Stomach (tissue), 9 donors: ENCODE results near the gene LCN6. TPM values are rescaled to one million over a fixed set of nuclear protein-coding genes. Genes with fewer than 3 reads are reported as not detected.

Experiments
- DNase-seq, 2 donors: peaks; one replicate each; pipeline versions ENCODE4 v3.0.0 to v3.0.0-alpha.2; 2013 to 2019
- H3K27ac ChIP-seq, 5 donors: fragments of 200-600 bp in 4 of 5; sonication (generic) in 4 of 5; one replicate each; pipeline ENCODE4 v1.5.1; 2013 to 2019; ENCODE audit warnings: mild to moderate bottlenecking in 1 of 5, moderate library complexity in 1 of 5
- H3K27me3 ChIP-seq, 3 donors: fragments of 200-600 bp; sonication (generic); one replicate each; pipeline ENCODE4 v1.5.1; 2017 to 2019; ENCODE audit warnings: mixed run types in 1 of 3
- H3K36me3 ChIP-seq, 4 donors: fragments of 200-600 bp; sonication (generic); 1 replicate in 3 of 4; 2 replicates in 1 of 4; pipeline ENCODE4 v1.5.1; 2016 to 2019
- H3K4me1 ChIP-seq, 4 donors: fragments of 200-600 bp; sonication (generic); one replicate each; pipeline ENCODE4 v1.5.1; 2016 to 2019
- H3K4me3 ChIP-seq, 4 donors: fragments of 200-600 bp; sonication (generic) in 3 of 4; one replicate each; pipeline ENCODE4 v1.5.1; 2016 to 2019; ENCODE audit warnings: mild to moderate bottlenecking in 1 of 4
- H3K9me3 ChIP-seq, 4 donors: fragments of 200-600 bp; sonication (generic); one replicate each; pipeline ENCODE4 v1.5.1; 2016 to 2019
- CTCF ChIP-seq, 7 experiments: fragments of 450-650 bp in 4 of 7; fragments of 200-600 bp in 3 of 7; sonication (generic) in 3 of 7; IDR thresholded peaks; one replicate each; pipeline ENCODE4 v1.5.1; 2016 to 2019; ENCODE audit warnings: antibody characterized with exemption in 7 of 7, control low read depth in 2 of 7, mild to moderate bottlenecking in 1 of 7
- EP300 ChIP-seq: sonication (generic); formaldehyde crosslinking; IDR thresholded peaks from one replicate; pipeline ENCODE4 v1.6.1; 2017; ENCODE audit warnings: antibody characterized with exemption
- POLR2A ChIP-seq, 4 donors: fragments of 450-650 bp; IDR thresholded peaks; one replicate each; pipeline ENCODE4 v1.6.1; 2016; ENCODE audit warnings: antibody characterized with exemption in 4 of 4, control low read depth in 2 of 4, mild to moderate bottlenecking in 1 of 4, moderate library complexity in 1 of 4
- POLR2AphosphoS5 ChIP-seq, 3 donors: sonication (generic); formaldehyde crosslinking; IDR thresholded peaks; one replicate each; pipeline ENCODE4 v1.6.1; 2016; ENCODE audit warnings: antibody characterized with exemption in 3 of 3
- WGBS, 5 donors: extraction: QIAGEN DNeasy Blood & Tissue Kit in 3 of 5; methylation state at CpG; one replicate each; pipeline versions ENCODE4 v1.1.5 to v1.1.7; 2013 to 2018; 5-methylcytosine and 5-hydroxymethylcytosine counted together
- intact Hi-C: fragments of 100-400 bp; cut with DNase I; formaldehyde crosslinking; loops from one replicate; pipeline ENCODE4 v1.15.1; 2023; ENCODE audit warnings: low total_unique reads
- polyA plus RNA-seq, 3 donors: library from polyadenylated mRNA; stranded (reverse); fragments of 200-250 nt; gene quantifications; one replicate each; pipeline ENCODE4 v1.2.3, GENCODE V29; 2013
- total RNA-seq, 5 donors: library from RNA; depleted of rRNA; stranded (reverse); fragments of >200 nt; gene quantifications; one replicate each; pipeline versions ENCODE4 v1.1.0 to v1.2.3, GENCODE V29; 2014 to 2016
- donor health status: healthy with polysubstance abuse.
- donor health status: Bipolar disorder and iron deficiency.
- donor health status: healthy.

The LCN6 gene
- total and polyA plus RNA-seq, 8 donors: 7.0 to 31.2 (median 19.2) TPM; not detected in 2

- H3K4me3 ChIP-seq: no peak overlapping the region
- no peak overlapping the region for H3K27ac ChIP-seq
- peaks cover 4 to 36% (median 12%) of the 10 kb centered on the region in 3 donors for H3K27me3 ChIP-seq
- intact Hi-C loops: no loop called here
- H3K4me1 ChIP-seq: peaks cover 42 to 76% (median 63%) of the 10 kb centered on the region in 4 donors
- 84 to 93% (median 85%) methylated on average over 14 of the region's 14 CpGs for WGBS, 5 donors
- DNase-seq: no peak
- H3K36me3 ChIP-seq: peaks cover 0 to 22% (median 10%) of the 10 kb centered on the region in 4 donors
- TF ChIP-seq POLR2A (IDR thresholded peaks at IDR 0.05): no peak
- TF ChIP-seq EP300: no peak
- TF ChIP-seq CTCF (IDR thresholded peaks at IDR 0.05): no peak
- no peak for TF ChIP-seq POLR2AphosphoS5 (IDR thresholded peaks at IDR 0.05)
- H3K9me3 ChIP-seq: no peaks in the 10 kb centered on the region
These were observed 46.1 kb upstream of the LCN6 start for GRCh38 chr9:136794281-136794999.

GRCh38 chr9:136793086-136793946 is 45.0 kb upstream of the LCN6 start:
- Histone ChIP-seq H3K27me3 (peaks cover 0 to 25% (median under 1%) of the 10 kb centered on the region in 3 donors), H3K4me3 (no peak overlapping the region), H3K9me3 (no peaks in the 10 kb centered on the region), H3K27ac (no peak overlapping the region), H3K4me1 (peaks cover 38 to 77% (median 63%) of the 10 kb centered on the region in 4 donors), H3K36me3 (peaks cover 0 to 22% (median 10%) of the 10 kb centered on the region in 4 donors)
- intact Hi-C loops: no loop called here
- peak in 1 of 2 donors; percentile 64 for DNase-seq
- TF ChIP-seq POLR2AphosphoS5 (IDR thresholded peaks at IDR 0.05): no peak
- TF ChIP-seq CTCF (IDR thresholded peaks at IDR 0.05): no peak
- no peak for TF ChIP-seq EP300
- TF ChIP-seq POLR2A (IDR thresholded peaks at IDR 0.05): no peak
- 71 to 74% (median 72%) methylated on average over 17 of the region's 17 CpGs for WGBS, 5 donors

GRCh38 chr9:136792321-136793085 is 44.2 kb upstream of the LCN6 start:
- intact Hi-C loops: no loop called here

More at GRCh38 chr9:136792321-136793085, 44.2 kb upstream of the LCN6 start:
- Histone ChIP-seq H3K27me3 (peaks cover 0 to 17% (median 0%) of the 10 kb centered on the region in 3 donors), H3K4me3 (peak overlapping the region in 3 of 4 donors; percentile 54 to 75 (median 67)), H3K27ac (peak overlapping the region; percentile 91 to 98 (median 97)), H3K4me1 (peaks cover 38 to 79% (median 68%) of the 10 kb centered on the region in 4 donors), H3K9me3 (no peaks in the 10 kb centered on the region), H3K36me3 (peaks cover 0 to 22% (median 10%) of the 10 kb centered on the region in 4 donors)
- WGBS, 5 donors: 57 to 79% (median 67%) methylated on average over 15 of the region's 15 CpGs
- TF ChIP-seq POLR2AphosphoS5 (IDR thresholded peaks at IDR 0.05) (no peak), EP300 (no peak), CTCF (IDR thresholded peaks at IDR 0.05) (no peak), POLR2A (IDR thresholded peaks at IDR 0.05) (no peak)
- DNase-seq: peak in 1 of 2 donors; percentile 42
